ENCODE results near the gene ACSF2. TPM values are rescaled to one million over a fixed set of nuclear protein-coding genes. Genes with fewer than 3 reads are reported as not detected.

ACSF2 gene
- total RNA-seq, 1 donor from 2014 or later = 18.2 TPM

DNA sequence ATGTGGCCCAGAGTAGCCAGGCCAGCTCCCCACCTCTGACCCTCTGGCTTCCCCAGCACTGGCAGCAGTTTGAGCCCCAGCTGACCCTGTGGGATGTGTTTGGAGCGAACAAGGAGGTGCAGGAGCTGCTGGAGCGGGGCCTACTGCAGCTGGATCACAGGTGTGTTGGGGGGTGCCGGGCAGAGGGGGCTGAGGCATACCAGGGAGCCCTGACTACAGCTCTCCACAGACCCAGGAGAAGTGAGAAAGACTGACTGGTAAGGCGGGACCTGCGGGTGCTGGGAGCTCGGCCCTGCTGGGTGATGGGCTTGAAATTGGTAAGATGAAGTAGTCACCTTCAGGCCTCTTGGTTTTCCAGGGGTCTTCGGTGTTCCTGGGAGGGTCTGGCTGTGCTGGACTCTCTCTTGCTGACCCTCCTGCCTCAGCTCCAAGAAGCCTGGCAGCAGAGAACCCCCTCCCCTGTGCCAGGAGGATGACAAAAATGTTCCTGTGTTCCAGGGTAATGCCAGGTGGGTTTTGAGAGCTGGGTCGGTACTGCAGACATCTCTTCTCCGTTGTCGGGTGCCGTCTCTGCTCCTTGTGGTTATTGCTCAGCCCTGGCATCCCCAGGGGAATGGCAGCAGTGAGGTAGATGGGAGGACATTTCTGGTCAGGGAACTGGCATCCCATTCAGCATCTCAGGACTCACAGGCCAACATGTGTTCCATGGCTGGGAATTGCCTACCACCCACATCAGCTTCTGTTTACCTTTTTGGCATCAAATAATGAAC lies 58.6 kb downstream of the ACSF2 start:
- Histone ChIP-seq H3K36me3 (peaks cover 52% of the 10 kb centered on the region), H3K27me3 (ENCODE audit: low read depth) (no peaks in the 10 kb centered on the region), H3K9me3 (replicated peaks) (no peaks in the 10 kb centered on the region), H3K27ac (replicated peaks) (no peak overlapping the region), H3K4me1 (peaks cover 36% of the 10 kb centered on the region), H3K4me3 (no peak overlapping the region)
- DNase-seq = no peak
- TF ChIP-seq, protein P1, sequence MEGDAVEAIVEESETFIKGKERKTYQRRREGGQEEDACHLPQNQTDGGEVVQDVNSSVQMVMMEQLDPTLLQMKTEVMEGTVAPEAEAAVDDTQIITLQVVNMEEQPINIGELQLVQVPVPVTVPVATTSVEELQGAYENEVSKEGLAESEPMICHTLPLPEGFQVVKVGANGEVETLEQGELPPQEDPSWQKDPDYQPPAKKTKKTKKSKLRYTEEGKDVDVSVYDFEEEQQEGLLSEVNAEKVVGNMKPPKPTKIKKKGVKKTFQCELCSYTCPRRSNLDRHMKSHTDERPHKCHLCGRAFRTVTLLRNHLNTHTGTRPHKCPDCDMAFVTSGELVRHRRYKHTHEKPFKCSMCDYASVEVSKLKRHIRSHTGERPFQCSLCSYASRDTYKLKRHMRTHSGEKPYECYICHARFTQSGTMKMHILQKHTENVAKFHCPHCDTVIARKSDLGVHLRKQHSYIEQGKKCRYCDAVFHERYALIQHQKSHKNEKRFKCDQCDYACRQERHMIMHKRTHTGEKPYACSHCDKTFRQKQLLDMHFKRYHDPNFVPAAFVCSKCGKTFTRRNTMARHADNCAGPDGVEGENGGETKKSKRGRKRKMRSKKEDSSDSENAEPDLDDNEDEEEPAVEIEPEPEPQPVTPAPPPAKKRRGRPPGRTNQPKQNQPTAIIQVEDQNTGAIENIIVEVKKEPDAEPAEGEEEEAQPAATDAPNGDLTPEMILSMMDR (IDR thresholded peaks at IDR 0.05; ENCODE audit: borderline replicate concordance) = no peak
- intact Hi-C loops (cut with micrococcal nuclease) = loop anchor here (10.0 kb wide), 1 partner anchor 60 kb away; the partner anchor contains the start of gene SPATA20

DNA sequence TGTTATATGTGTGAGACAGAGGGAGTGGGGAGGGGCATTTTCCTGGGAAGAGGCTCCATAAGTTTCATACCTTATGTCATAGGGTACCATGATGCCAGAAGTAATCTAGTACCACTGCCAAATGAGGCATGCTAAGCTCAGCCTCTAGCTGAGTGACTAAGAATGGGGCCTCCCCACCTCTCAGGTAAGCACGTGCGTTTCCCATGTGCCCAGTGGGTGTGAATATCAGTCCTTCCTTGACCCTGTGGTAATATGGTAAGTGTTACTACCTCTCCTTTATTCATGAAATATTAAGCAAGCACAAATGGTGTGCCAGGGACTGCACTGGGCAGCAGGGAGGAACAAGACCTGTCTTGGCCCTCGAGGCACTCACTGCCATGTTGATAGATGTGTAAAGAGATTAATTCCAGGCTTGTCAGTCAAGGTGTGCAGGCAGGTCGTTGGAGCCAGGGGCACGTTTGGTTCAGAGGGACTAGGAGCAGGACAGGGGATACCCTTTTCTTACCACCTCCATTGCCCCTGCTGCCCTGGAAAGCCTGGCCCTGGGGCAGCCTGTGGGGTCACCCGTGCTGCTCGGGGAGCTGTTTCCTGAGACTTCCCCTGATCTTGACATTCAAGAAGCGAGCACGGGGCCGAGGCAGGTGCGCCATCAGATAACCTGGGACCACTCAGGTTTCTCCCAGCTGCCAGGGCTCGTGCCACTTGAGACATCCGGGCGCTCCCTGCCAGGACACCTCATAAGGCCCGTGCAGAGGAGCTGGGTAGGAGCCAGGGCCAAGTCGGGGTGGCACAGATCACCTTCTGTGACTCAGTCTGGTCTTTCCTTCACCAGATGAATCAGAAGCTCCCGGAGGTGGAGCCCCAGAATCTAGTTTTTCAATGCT lies 61.4 kb downstream of the ACSF2 start:
- intact Hi-C loops (cut with micrococcal nuclease) = loop anchor here (10.0 kb wide), 1 partner anchor 57 kb away; the partner anchor contains the start of gene SPATA20
- no peak overlapping the region for H3K27ac ChIP-seq (replicated peaks)

DNA sequence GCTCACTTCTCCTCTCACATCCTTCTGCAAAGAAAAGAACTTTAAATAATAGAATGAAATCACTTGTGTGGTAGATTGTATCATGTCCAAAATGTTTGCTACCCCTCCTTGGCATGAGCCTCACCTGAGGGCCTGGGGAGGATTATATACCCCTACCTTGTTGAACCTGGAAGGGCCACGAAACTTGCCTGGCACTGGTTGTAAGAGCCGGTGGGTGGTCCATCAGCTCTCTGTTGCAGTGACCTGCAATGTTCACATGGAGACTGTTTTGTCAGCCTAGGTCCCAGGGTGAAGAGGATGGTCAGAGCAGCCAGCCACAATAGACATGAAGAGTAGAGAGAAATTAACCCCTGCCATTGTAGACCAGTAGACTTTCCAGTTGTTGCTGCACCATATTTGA lies 62.9 kb downstream of the ACSF2 start:
- TF ChIP-seq, protein P1 (IDR thresholded peaks at IDR 0.05; ENCODE audit: borderline replicate concordance) = no peak
- Histone ChIP-seq H3K4me3 (no peak overlapping the region), H3K9me3 (replicated peaks) (no peaks in the 10 kb centered on the region), H3K4me1 (no peaks in the 10 kb centered on the region), H3K36me3 (peaks cover 34% of the 10 kb centered on the region), H3K27ac (replicated peaks) (no peak overlapping the region), H3K27me3 (ENCODE audit: low read depth) (no peaks in the 10 kb centered on the region)
- intact Hi-C loops (cut with micrococcal nuclease) = loop anchor here (10.0 kb wide), 1 partner anchor 56 kb away; the partner anchor contains the start of gene SPATA20
- DNase-seq = no peak

More for the DNA sequence above, 61.4 kb downstream of the ACSF2 start:
- no peaks in the 10 kb centered on the region for H3K9me3 ChIP-seq (replicated peaks)
- H3K27me3 ChIP-seq (ENCODE audit: low read depth) = no peaks in the 10 kb centered on the region
- H3K36me3 ChIP-seq = peaks cover 42% of the 10 kb centered on the region
- TF ChIP-seq, protein P1 (IDR thresholded peaks at IDR 0.05; ENCODE audit: borderline replicate concordance) = no peak
- DNase-seq = no peak
- H3K4me3 ChIP-seq = no peak overlapping the region
- peaks cover 11% of the 10 kb centered on the region for H3K4me1 ChIP-seq

DNA sequence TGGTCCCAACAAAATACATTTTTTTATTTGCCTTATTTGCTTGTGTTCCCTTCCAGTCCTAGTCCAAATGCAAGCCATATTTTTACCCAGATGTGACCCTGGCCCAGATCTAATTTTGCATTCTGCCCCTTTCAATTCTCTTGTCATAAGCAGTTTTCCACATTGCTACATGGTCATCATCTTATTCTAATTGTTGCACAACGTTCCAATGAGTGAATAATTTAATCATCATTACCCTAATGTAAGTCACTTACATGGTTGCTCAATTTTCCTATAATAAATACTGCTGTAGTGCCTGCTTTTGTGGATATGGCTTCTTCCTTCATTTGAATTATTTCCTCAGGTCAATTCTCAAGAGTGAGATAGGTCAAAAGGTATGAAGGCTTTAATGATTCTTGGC lies 65.5 kb downstream of the ACSF2 start:
- no peaks in the 10 kb centered on the region for H3K27me3 ChIP-seq (ENCODE audit: low read depth)
- no peak overlapping the region for H3K27ac ChIP-seq (replicated peaks)
- H3K4me1 ChIP-seq = no peaks in the 10 kb centered on the region
- no peak for DNase-seq
- peaks cover 8% of the 10 kb centered on the region for H3K36me3 ChIP-seq
- no peak overlapping the region for H3K4me3 ChIP-seq
- TF ChIP-seq, protein P1 (IDR thresholded peaks at IDR 0.05; ENCODE audit: borderline replicate concordance) = no peak
- no peaks in the 10 kb centered on the region for H3K9me3 ChIP-seq (replicated peaks)
- intact Hi-C loops (cut with micrococcal nuclease) = no loop called here

DNA sequence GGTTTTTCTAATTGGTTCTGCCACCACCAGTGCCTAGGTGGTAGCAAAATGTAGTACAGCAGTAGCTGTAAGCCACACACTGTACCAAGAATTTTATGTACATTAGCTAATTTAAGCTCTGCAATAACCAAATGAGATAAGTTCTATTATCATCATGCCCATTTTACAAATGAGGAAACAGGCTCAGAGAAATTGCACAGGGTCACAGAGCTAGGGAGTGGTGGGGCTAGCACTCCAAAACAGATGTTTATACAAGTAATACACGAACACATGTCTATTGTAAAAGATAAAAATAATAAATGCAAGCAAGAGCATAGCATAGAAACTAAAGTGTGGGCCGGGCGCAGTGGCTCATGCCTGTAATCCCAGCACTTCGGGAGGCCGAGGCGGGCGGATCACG lies 66.2 kb downstream of the ACSF2 start:
- DNase-seq = no peak
- Histone ChIP-seq H3K4me1 (no peaks in the 10 kb centered on the region), H3K27ac (replicated peaks) (no peak overlapping the region), H3K27me3 (ENCODE audit: low read depth) (no peaks in the 10 kb centered on the region), H3K9me3 (replicated peaks) (no peaks in the 10 kb centered on the region), H3K4me3 (no peak overlapping the region), H3K36me3 (peaks cover 4% of the 10 kb centered on the region)
- TF ChIP-seq, protein P1 (IDR thresholded peaks at IDR 0.05; ENCODE audit: borderline replicate concordance) = no peak
- intact Hi-C loops (cut with micrococcal nuclease) = no loop called here

Measured in left ventricle myocardium inferior (tissue), 1 donor.